Measurements from ENCODE around the gene DST. TPM values are rescaled to one million over a fixed set of nuclear protein-coding genes. Genes with fewer than 3 reads are reported as not detected.

DST gene
- total RNA-seq, 2 donors from 2014 or later: 101 to 113 TPM

- Mint-ChIP-seq H3K4me3 (no peak overlapping the region), H3K4me1 (peaks cover 20% of the 10 kb centered on the region), H3K9me3 (no peaks in the 10 kb centered on the region), H3K27me3 (ENCODE audit: insufficient read depth) (no peaks in the 10 kb centered on the region), H3K27ac (no peak overlapping the region), H3K36me3 (ENCODE audit: low read depth) (peaks cover 2% of the 10 kb centered on the region)
- no peak for DNase-seq
- Histone ChIP-seq H3K36me3 (ENCODE audit: control insufficient read depth, insufficient read depth, low read length) (no peaks in the 10 kb centered on the region), H3K27me3 (ENCODE audit: control insufficient read depth, insufficient read depth, low read length, poor library complexity, severe bottlenecking) (no peaks in the 10 kb centered on the region), H3K27ac (ENCODE audit: low read depth, low read length) (no peak overlapping the region), H3K4me1 (ENCODE audit: control insufficient read depth, insufficient read depth, low read length) (peaks cover 3% of the 10 kb centered on the region), H3K9ac (ENCODE audit: extremely low read depth, low read length, poor library complexity, severe bottlenecking) (no peak overlapping the region), H3K9me3 (ENCODE audit: control insufficient read depth, low read length) (no peaks in the 10 kb centered on the region), H3K4me3 (ENCODE audit: low read length) (no peak overlapping the region)
- WGBS, 2 experiments (ENCODE audit: insufficient coverage in 1 of 2, insufficient read length in 1 of 2): 98% methylated on average over 1 of the region's 1 CpG; no CpG with 5 or more reads in 1 of the 2 experiments
- TF ChIP-seq, protein P1, sequence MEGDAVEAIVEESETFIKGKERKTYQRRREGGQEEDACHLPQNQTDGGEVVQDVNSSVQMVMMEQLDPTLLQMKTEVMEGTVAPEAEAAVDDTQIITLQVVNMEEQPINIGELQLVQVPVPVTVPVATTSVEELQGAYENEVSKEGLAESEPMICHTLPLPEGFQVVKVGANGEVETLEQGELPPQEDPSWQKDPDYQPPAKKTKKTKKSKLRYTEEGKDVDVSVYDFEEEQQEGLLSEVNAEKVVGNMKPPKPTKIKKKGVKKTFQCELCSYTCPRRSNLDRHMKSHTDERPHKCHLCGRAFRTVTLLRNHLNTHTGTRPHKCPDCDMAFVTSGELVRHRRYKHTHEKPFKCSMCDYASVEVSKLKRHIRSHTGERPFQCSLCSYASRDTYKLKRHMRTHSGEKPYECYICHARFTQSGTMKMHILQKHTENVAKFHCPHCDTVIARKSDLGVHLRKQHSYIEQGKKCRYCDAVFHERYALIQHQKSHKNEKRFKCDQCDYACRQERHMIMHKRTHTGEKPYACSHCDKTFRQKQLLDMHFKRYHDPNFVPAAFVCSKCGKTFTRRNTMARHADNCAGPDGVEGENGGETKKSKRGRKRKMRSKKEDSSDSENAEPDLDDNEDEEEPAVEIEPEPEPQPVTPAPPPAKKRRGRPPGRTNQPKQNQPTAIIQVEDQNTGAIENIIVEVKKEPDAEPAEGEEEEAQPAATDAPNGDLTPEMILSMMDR (conservative IDR thresholded peaks at IDR 0.05): no peak
Observed at GRCh38 chr6:56683882-56684281, 41.2 kb upstream of the DST start.

GRCh38 chr6:56682635-56683034, 39.9 kb upstream of the DST start:
- peaks cover 17% of the 10 kb centered on the region for H3K4me1 Mint-ChIP-seq
- no peak for DNase-seq
- H3K9ac ChIP-seq (ENCODE audit: extremely low read depth, low read length, poor library complexity, severe bottlenecking): no peak overlapping the region
- no peak overlapping the region for H3K4me3 Mint-ChIP-seq
- H3K27ac Mint-ChIP-seq: no peak overlapping the region
- TF ChIP-seq, protein P1 (conservative IDR thresholded peaks at IDR 0.05): no peak
- H3K27me3 Mint-ChIP-seq (ENCODE audit: insufficient read depth): no peaks in the 10 kb centered on the region
- H3K36me3 Mint-ChIP-seq (ENCODE audit: low read depth): peaks cover 2% of the 10 kb centered on the region
- H3K4me1 ChIP-seq (ENCODE audit: control insufficient read depth, insufficient read depth, low read length): peaks cover 3% of the 10 kb centered on the region
- WGBS, 2 experiments (ENCODE audit: insufficient coverage in 1 of 2, insufficient read length in 1 of 2): 93 to 100% methylated on average over 1 of the region's 1 CpG
- H3K27me3 ChIP-seq (ENCODE audit: control insufficient read depth, insufficient read depth, low read length, poor library complexity, severe bottlenecking): no peaks in the 10 kb centered on the region
- no peak overlapping the region for H3K4me3 ChIP-seq (ENCODE audit: low read length)
- no peaks in the 10 kb centered on the region for H3K9me3 ChIP-seq (ENCODE audit: control insufficient read depth, low read length)
- no peaks in the 10 kb centered on the region for H3K9me3 Mint-ChIP-seq
- no peaks in the 10 kb centered on the region for H3K36me3 ChIP-seq (ENCODE audit: control insufficient read depth, insufficient read depth, low read length)
- H3K27ac ChIP-seq (ENCODE audit: low read depth, low read length): no peak overlapping the region

- Mint-ChIP-seq H3K4me1 (peaks cover 3% of the 10 kb centered on the region), H3K4me3 (no peak overlapping the region), H3K27ac (no peak overlapping the region), H3K9me3 (no peaks in the 10 kb centered on the region), H3K36me3 (ENCODE audit: low read depth) (peaks cover 11% of the 10 kb centered on the region), H3K27me3 (ENCODE audit: insufficient read depth) (no peaks in the 10 kb centered on the region)
- Histone ChIP-seq H3K27ac (ENCODE audit: low read depth, low read length) (no peak overlapping the region), H3K9ac (ENCODE audit: extremely low read depth, low read length, poor library complexity, severe bottlenecking) (no peak overlapping the region), H3K36me3 (ENCODE audit: control insufficient read depth, insufficient read depth, low read length) (no peaks in the 10 kb centered on the region), H3K9me3 (ENCODE audit: control insufficient read depth, low read length) (no peaks in the 10 kb centered on the region), H3K27me3 (ENCODE audit: control insufficient read depth, insufficient read depth, low read length, poor library complexity, severe bottlenecking) (no peaks in the 10 kb centered on the region), H3K4me1 (ENCODE audit: control insufficient read depth, insufficient read depth, low read length) (no peaks in the 10 kb centered on the region), H3K4me3 (ENCODE audit: low read length) (no peak overlapping the region)
- TF ChIP-seq, protein P1 (conservative IDR thresholded peaks at IDR 0.05): no peak
- DNase-seq: no peak
Observed at GRCh38 chr6:56677559-56677958, 34.9 kb upstream of the DST start.

Data from endodermal cell (in vitro differentiated cells).